OCI-M1 (cell line): Measurements from ENCODE around the gene SLC35G1.

ENCODE experiments used
- DNase-seq: peaks from one replicate; lab custom pipeline; 2025; lab: John Stamatoyannopoulos, UW

SLC35G1 gene

GRCh38 chr10:93879273-93879672 is 14.5 kb upstream of the SLC35G1 start:
- DNase-seq = no peak

- DNase-seq = peak; percentile 34
These were observed 969 bp downstream of the SLC35G1 start for GRCh38 chr10:93894516-93895378.

GRCh38 chr10:93897070-93897780 is 3.4 kb downstream of the SLC35G1 start:
- DNase-seq = no peak

GRCh38 chr10:93899109-93899508 is 5.3 kb downstream of the SLC35G1 start:
- no peak for DNase-seq

GRCh38 chr10:93903051-93903450 is 9.3 kb downstream of the SLC35G1 start:
- DNase-seq = no peak

- DNase-seq = no peak
These were observed 11.1 kb downstream of the SLC35G1 start for GRCh38 chr10:93904901-93905300.

- no peak for DNase-seq
These were observed 13.3 kb downstream of the SLC35G1 start for GRCh38 chr10:93907059-93907458.

- DNase-seq = no peak
These were observed 18.1 kb downstream of the SLC35G1 start for GRCh38 chr10:93911866-93912265.

GRCh38 chr10:93912444-93912843 is 18.7 kb downstream of the SLC35G1 start:
- DNase-seq = no peak

- DNase-seq = no peak
These were observed 19.9 kb downstream of the SLC35G1 start for GRCh38 chr10:93913706-93914105.

GRCh38 chr10:93915598-93915997 is 21.8 kb downstream of the SLC35G1 start:
- no peak for DNase-seq

- DNase-seq = peak; percentile 48
These were observed 22.7 kb downstream of the SLC35G1 start for GRCh38 chr10:93916257-93917063.

GRCh38 chr10:93917064-93917391 is 23.2 kb downstream of the SLC35G1 start:
- no peak for DNase-seq

- DNase-seq = no peak
These were observed 24.0 kb downstream of the SLC35G1 start for GRCh38 chr10:93917821-93918220.

- peak; percentile 32 for DNase-seq
These were observed 27.6 kb downstream of the SLC35G1 start for GRCh38 chr10:93921338-93921737.

- no peak for DNase-seq
These were observed 32.8 kb downstream of the SLC35G1 start for GRCh38 chr10:93926613-93927012.

GRCh38 chr10:93938140-93938539 is 44.4 kb downstream of the SLC35G1 start:
- no peak for DNase-seq

- DNase-seq = no peak
These were observed 47.1 kb downstream of the SLC35G1 start for GRCh38 chr10:93940881-93941280.

- no peak for DNase-seq
These were observed 47.8 kb downstream of the SLC35G1 start for GRCh38 chr10:93941606-93942005.

GRCh38 chr10:93945819-93946218 is 52.0 kb downstream of the SLC35G1 start:
- DNase-seq = no peak

- no peak for DNase-seq
These were observed 53.3 kb downstream of the SLC35G1 start for GRCh38 chr10:93947055-93947454.

- DNase-seq = peak; percentile 43
These were observed 53.7 kb downstream of the SLC35G1 start for GRCh38 chr10:93947524-93947923.

GRCh38 chr10:93951905-93952304 is 58.1 kb downstream of the SLC35G1 start:
- DNase-seq = no peak
